PC-3 (cell line): ENCODE measurements around the gene CTNND2. TPM values are rescaled to one million over a fixed set of nuclear protein-coding genes. Genes with fewer than 3 reads are reported as not detected.

Experiments
- ATAC-seq: fragments of 200-7000 bp; cut with Tn5 transposase; 2 replicates; pipeline ENCODE4 v1.9.1; 2020; ENCODE audit warnings: mild to moderate bottlenecking, moderate library complexity
- BruUV-seq: library from RNA; stranded (reverse); fragments of 400-500 nt; replicated peaks from 2 replicates; lab custom pipeline; 2021; lab: Mats Ljungman, UMichigan
- CTCF ChIA-PET: fragments of 300-600 bp; sonication (Branson Sonifier 250); formaldehyde crosslinking; loops from one replicate; lab custom pipeline; 2022; ENCODE audit warnings: antibody characterized with exemption; lab: Charles Lee
- POLR2A ChIA-PET: fragments of 300-600 bp; sonication (Branson Sonifier 250); formaldehyde crosslinking; loops from one replicate; lab custom pipeline; 2022; ENCODE audit warnings: antibody characterized with exemption; ENCODE audit not compliant: unreplicated experiment; lab: Charles Lee
- DNase-seq: peaks from one replicate; pipeline ENCODE4 v3.0.0-alpha.2; 2015
- H2AFZ ChIP-seq: fragments of 300-600 bp; sonication (generic); 2 replicates; pipeline ENCODE4 v1.6.0; 2016; ENCODE audit warnings: antibody characterized with exemption, low read length
- H3F3A ChIP-seq: fragments of 300-600 bp; sonication (generic); one replicate; pipeline ENCODE4 v1.6.0; 2017; ENCODE audit warnings: antibody characterized with exemption, low read length, control low read depth, mild to moderate bottlenecking; ENCODE audit not compliant: unreplicated experiment
- H3K27ac ChIP-seq: fragments of 300-600 bp; sonication (generic); 2 replicates; pipeline ENCODE4 v1.5.1; 2016; ENCODE audit warnings: mild to moderate bottlenecking, low read length
- H3K27me3 ChIP-seq: fragments of 300-600 bp; sonication (generic); 2 replicates; pipeline ENCODE4 v1.6.1; 2016; ENCODE audit warnings: low read length, mixed read lengths
- H3K36me3 ChIP-seq: fragments of 300-600 bp; sonication (generic); 2 replicates; pipeline ENCODE4 v1.6.1; 2016; ENCODE audit warnings: low read depth, mixed run types, low read length, mixed read lengths
- H3K4me1 ChIP-seq: fragments of 300-600 bp; sonication (generic); 2 replicates; pipeline ENCODE4 v1.5.1; 2016; ENCODE audit warnings: low read length; ENCODE audit not compliant: insufficient read depth
- H3K4me2 ChIP-seq: fragments of 300-600 bp; sonication (generic); 2 replicates; pipeline ENCODE4 v1.6.0; 2016; ENCODE audit warnings: low read length
- H3K4me3 ChIP-seq: fragments of 300-600 bp; sonication (generic); 2 replicates; pipeline ENCODE4 v1.5.1; 2016; ENCODE audit warnings: mild to moderate bottlenecking, low read length, mixed read lengths
- H3K79me2 ChIP-seq: fragments of 300-600 bp; sonication (generic); 2 replicates; pipeline ENCODE4 v1.6.1; 2017; ENCODE audit warnings: low read length, mixed read lengths
- H3K9ac ChIP-seq: fragments of 300-600 bp; sonication (generic); 2 replicates; pipeline ENCODE4 v1.6.0; 2016; ENCODE audit warnings: mild to moderate bottlenecking, low read length
- H3K9me2 ChIP-seq: fragments of 300-600 bp; sonication (generic); replicated peaks from 2 replicates; pipeline ENCODE4 v1.6.1; 2016; ENCODE audit warnings: mixed run types, low read length, mixed read lengths
- H3K9me3 ChIP-seq: fragments of 300-600 bp; sonication (generic); 2 replicates; pipeline ENCODE4 v1.6.1; 2016; ENCODE audit warnings: low read length, mixed read lengths
- H4K20me1 ChIP-seq: fragments of 300-600 bp; sonication (generic); 2 replicates; pipeline ENCODE4 v1.6.1; 2016; ENCODE audit warnings: low read length, mixed read lengths
- CTCF ChIP-seq: fragments of 300-600 bp; sonication (generic); conservative IDR thresholded peaks from 2 replicates; pipeline ENCODE4 v1.5.1; 2017; ENCODE audit warnings: antibody characterized with exemption, low read depth, mild to moderate bottlenecking, low read length
- EZH2 ChIP-seq: fragments of 300-600 bp; sonication (generic); IDR thresholded peaks from one replicate; pipeline ENCODE4 v1.6.1; 2017; ENCODE audit warnings: antibody characterized with exemption, mild to moderate bottlenecking, low read length; ENCODE audit not compliant: unreplicated experiment
- EZH2phosphoT487 ChIP-seq: fragments of 300-600 bp; sonication (generic); IDR thresholded peaks from 2 replicates; pipeline ENCODE4 v1.6.1; 2018; ENCODE audit warnings: mild to moderate bottlenecking, antibody characterized with exemption, low read length, borderline replicate concordance
- intact Hi-C: fragments of 100-400 bp; cut with micrococcal nuclease; formaldehyde crosslinking; loops from 2 replicates; pipeline ENCODE4 v1.9.0; 2023
- total RNA-seq: library from RNA; depleted of rRNA; stranded (reverse); fragments of >200 nt; gene quantifications from 2 replicates; pipeline ENCODE4 v1.2.3, GENCODE V29; 2014

The CTNND2 gene
- total RNA-seq, 1 experiment from 2014 or later: 1.8 TPM

GRCh38 chr5:11602298-11602697 is 301.9 kb downstream of the CTNND2 start:
- H3K4me2 ChIP-seq: no peak overlapping the region
- DNase-seq (peak; percentile 39), ATAC-seq (peak; percentile 46; the same call in 1 of the 2 replicates)
- H3F3A ChIP-seq: no peaks in the 10 kb centered on the region
- no peak overlapping the region for H3K27ac ChIP-seq
- H3K4me3 ChIP-seq: no peak overlapping the region
- peak; percentile 38 for TF ChIP-seq CTCF
- no peak for TF ChIP-seq EZH2
- TF ChIP-seq EZH2phosphoT487: no peak
- H3K79me2 ChIP-seq: no peaks in the 10 kb centered on the region
- H4K20me1 ChIP-seq: no peaks in the 10 kb centered on the region
- H3K9me3 ChIP-seq: no peaks in the 10 kb centered on the region
- no peaks in the 10 kb centered on the region for H3K27me3 ChIP-seq
- ChIA-PET CTCF (no interaction called here), POLR2A (no interaction called here)
- no peaks in the 10 kb centered on the region for H3K36me3 ChIP-seq
- intact Hi-C loops: no loop called here
- H3K9ac ChIP-seq: no peak overlapping the region
- BruUV-seq: no TSS peak
- no peak overlapping the region for H2AFZ ChIP-seq
- no peaks in the 10 kb centered on the region for H3K4me1 ChIP-seq
- H3K9me2 ChIP-seq: no peaks in the 10 kb centered on the region

- BruUV-seq: no TSS peak
- H3K4me1 ChIP-seq: 0 out of 2 replicates have a peak, but pooled peaks cover 4% of the 10 kb centered on the region
- CTCF ChIA-PET: no interaction called here
- no peaks in the 10 kb centered on the region for H3K79me2 ChIP-seq
- H3K9me2 ChIP-seq: no peaks in the 10 kb centered on the region
- DNase-seq (no peak), ATAC-seq (no peak)
- no peaks in the 10 kb centered on the region for H3K36me3 ChIP-seq
- intact Hi-C loops: no loop called here
- POLR2A ChIA-PET: no interaction called here
- no peaks in the 10 kb centered on the region for H4K20me1 ChIP-seq
- no peak overlapping the region for H3K4me2 ChIP-seq
- no peak overlapping the region for H3K27ac ChIP-seq
- no peaks in the 10 kb centered on the region for H3K9me3 ChIP-seq
- TF ChIP-seq EZH2 (no peak), EZH2phosphoT487 (no peak), CTCF (no peak)
- no peak overlapping the region for H3K4me3 ChIP-seq
- no peak overlapping the region for H2AFZ ChIP-seq
- H3K27me3 ChIP-seq: no peaks in the 10 kb centered on the region
- no peak overlapping the region for H3K9ac ChIP-seq
- H3F3A ChIP-seq: no peaks in the 10 kb centered on the region
These were observed 304.7 kb downstream of the CTNND2 start for GRCh38 chr5:11599499-11599898.

- Histone ChIP-seq H3F3A (no peaks in the 10 kb centered on the region), H4K20me1 (no peaks in the 10 kb centered on the region), H3K9me2 (no peaks in the 10 kb centered on the region), H3K4me2 (no peak overlapping the region), H2AFZ (no peak overlapping the region), H3K36me3 (no peaks in the 10 kb centered on the region), H3K9ac (no peak overlapping the region), H3K79me2 (no peaks in the 10 kb centered on the region), H3K9me3 (no peaks in the 10 kb centered on the region), H3K27ac (no peak overlapping the region), H3K27me3 (no peaks in the 10 kb centered on the region), H3K4me3 (no peak overlapping the region), H3K4me1 (0 out of 2 replicates have a peak, but pooled peaks cover 4% of the 10 kb centered on the region)
- ATAC-seq (no peak), DNase-seq (no peak)
- ChIA-PET CTCF (no interaction called here), POLR2A (no interaction called here)
- TF ChIP-seq CTCF: no peak
- no peak for TF ChIP-seq EZH2
- TF ChIP-seq EZH2phosphoT487: no peak
- no TSS peak for BruUV-seq
- intact Hi-C loops: no loop called here
These were observed 307.6 kb downstream of the CTNND2 start for GRCh38 chr5:11596657-11597071.
